Left lung (tissue), 10 donors: ENCODE data around the gene PLPP4. TPM values are rescaled to one million over a fixed set of nuclear protein-coding genes. Genes with fewer than 3 reads are reported as not detected.
A peak's percentile ranks its signal among the peaks of the same experiment; 100 is the strongest.

ENCODE experiments used
- ATAC-seq: fragments of 200-7000 bp; cut with Tn5 transposase; one replicate; pipeline ENCODE4 v1.9.1; 2020; ENCODE audit warnings: moderate library complexity
- DNase-seq, 4 donors: peaks; one replicate each; pipeline ENCODE4 v3.0.0-alpha.2; 2013 to 2020
- H3K27ac ChIP-seq, 2 donors: fragments of 200-600 bp; sonication (generic) in 1 of 2; one replicate each; pipeline versions ENCODE4 v1.5.0 to v1.8.0; 2020 to 2021
- H3K27me3 ChIP-seq, 2 donors: fragments of 200-600 bp; sonication (generic) in 1 of 2; one replicate each; pipeline versions ENCODE4 v1.5.0 to v1.8.0; 2020 to 2021
- H3K36me3 ChIP-seq, 2 donors: fragments of 200-600 bp; sonication (generic) in 1 of 2; one replicate each; pipeline versions ENCODE4 v1.5.0 to v1.8.0; 2020 to 2021
- H3K4me1 ChIP-seq, 2 donors: fragments of 200-600 bp; one replicate each; pipeline ENCODE4 v1.8.0; 2021
- H3K4me3 ChIP-seq, 2 donors: fragments of 200-600 bp; sonication (generic) in 1 of 2; one replicate each; pipeline versions ENCODE4 v1.5.0 to v1.8.0; 2020 to 2021; ENCODE audit warnings: mild to moderate bottlenecking in 1 of 2
- H3K9me3 ChIP-seq, 2 donors: fragments of 200-600 bp; sonication (generic) in 1 of 2; one replicate each; pipeline versions ENCODE4 v1.5.0 to v1.8.0; 2020 to 2021
- CTCF ChIP-seq, 2 donors: fragments of 200-600 bp; sonication (generic) in 1 of 2; IDR thresholded peaks; one replicate each; pipeline versions ENCODE4 v1.5.0 to v1.8.0; 2021; ENCODE audit warnings: antibody characterized with exemption in 2 of 2
- intact Hi-C, 2 donors: fragments of 100-400 bp; cut with DNase I; formaldehyde crosslinking; loops; one replicate each; pipeline versions ENCODE4 v1.11.2 to v1.14.2; 2022
- polyA plus RNA-seq, 6 donors: library from polyadenylated mRNA; unstranded; fragments of 120-200 nt; gene quantifications; one replicate each; pipeline ENCODE4 v1.2.1, GENCODE V29; 2013; ENCODE audit not compliant: insufficient read length in 6 of 6
- total RNA-seq, 2 donors: library from RNA; stranded (reverse); fragmentation: NEBNext Ultra II Directional; extraction: Animal tissue kit (Norgen Biotek cat#: 25700); gene quantifications; one replicate each; pipeline ENCODE4 v1.2.1, GENCODE V29; 2021
- donor health status: DM: no; HTN: yes; CAD: no.
- donor health status: DM: no; HTN: no; CAD: no.

Gene PLPP4
- total and polyA plus RNA-seq, 8 donors, result 0.11 to 0.67 TPM; not detected in 6

GRCh38 chr10:120571266-120571665 lies 114.2 kb downstream of the PLPP4 start:
- Histone ChIP-seq H3K9me3 (no peaks in the 10 kb centered on the region), H3K4me3 (no peak overlapping the region), H3K36me3 (no peaks in the 10 kb centered on the region), H3K27me3 (no peaks in the 10 kb centered on the region), H3K4me1 (no peaks in the 10 kb centered on the region), H3K27ac (no peak overlapping the region)
- intact Hi-C loops, result no loop called here
- no peak for TF ChIP-seq CTCF (IDR thresholded peaks at IDR 0.05)
- DNase-seq (no peak), ATAC-seq (no peak)

- H3K27ac ChIP-seq, result no peak overlapping the region
- no peak for TF ChIP-seq CTCF (IDR thresholded peaks at IDR 0.05)
- no peak overlapping the region for H3K4me3 ChIP-seq
- intact Hi-C loops, result no loop called here
- no peaks in the 10 kb centered on the region for H3K9me3 ChIP-seq
- H3K36me3 ChIP-seq, result no peaks in the 10 kb centered on the region
- H3K4me1 ChIP-seq, result no peaks in the 10 kb centered on the region
- H3K27me3 ChIP-seq, result no peaks in the 10 kb centered on the region
- DNase-seq, result no peak
- no peak for ATAC-seq
Observed at GRCh38 chr10:120572307-120572706, 115.3 kb downstream of the PLPP4 start.

- no peak for TF ChIP-seq CTCF (IDR thresholded peaks at IDR 0.05)
- intact Hi-C loops, result no loop called here
- no peak overlapping the region for H3K27ac ChIP-seq
- H3K4me3 ChIP-seq, result no peak overlapping the region
- H3K9me3 ChIP-seq, result no peaks in the 10 kb centered on the region
- H3K27me3 ChIP-seq, result no peaks in the 10 kb centered on the region
- no peaks in the 10 kb centered on the region for H3K4me1 ChIP-seq
- no peaks in the 10 kb centered on the region for H3K36me3 ChIP-seq
- ATAC-seq (no peak), DNase-seq (no peak)
Observed at GRCh38 chr10:120573355-120573754, 116.3 kb downstream of the PLPP4 start.

GRCh38 chr10:120574981-120575380 lies 118.0 kb downstream of the PLPP4 start:
- no peak for TF ChIP-seq CTCF (IDR thresholded peaks at IDR 0.05)
- Histone ChIP-seq H3K9me3 (no peaks in the 10 kb centered on the region), H3K27ac (no peak overlapping the region), H3K4me3 (no peak overlapping the region), H3K4me1 (no peaks in the 10 kb centered on the region), H3K36me3 (no peaks in the 10 kb centered on the region), H3K27me3 (no peaks in the 10 kb centered on the region)
- ATAC-seq (no peak), DNase-seq (peak in 1 of 4 donors; percentile 50)
- intact Hi-C loops, result no loop called here

GRCh38 chr10:120575411-120575810 lies 118.4 kb downstream of the PLPP4 start:
- intact Hi-C loops, result no loop called here
- no peak for ATAC-seq
- no peaks in the 10 kb centered on the region for H3K27me3 ChIP-seq

More at GRCh38 chr10:120575411-120575810, 118.4 kb downstream of the PLPP4 start:
- H3K27ac ChIP-seq, result no peak overlapping the region
- H3K4me3 ChIP-seq, result no peak overlapping the region
- H3K9me3 ChIP-seq, result no peaks in the 10 kb centered on the region
- no peak for TF ChIP-seq CTCF (IDR thresholded peaks at IDR 0.05)
- H3K4me1 ChIP-seq, result no peaks in the 10 kb centered on the region
- DNase-seq, result no peak
- H3K36me3 ChIP-seq, result no peaks in the 10 kb centered on the region
